T-helper 1 cell treated with Interleukin-12 subunit alpha and Interleukin-12 subunit beta and Interleukin-4 antibody, amounts not matched to agents 30 μg/mL and 1 μg/mL, for 36 hours (primary cell): ENCODE results near the gene UBE2U.

Experiments used
- H3K27ac Mint-ChIP-seq: one replicate; pipeline ENCODE4 v1.8.0; 2021; ENCODE audit warnings: mild to moderate bottlenecking, mixed read lengths
- H3K27me3 Mint-ChIP-seq: one replicate; pipeline ENCODE4 v1.8.0; 2021; ENCODE audit warnings: low read depth, mixed read lengths
- H3K36me3 Mint-ChIP-seq: one replicate; pipeline ENCODE4 v1.8.0; 2021; ENCODE audit warnings: low read depth, mixed read lengths
- H3K4me1 Mint-ChIP-seq: one replicate; pipeline ENCODE4 v1.8.0; 2021; ENCODE audit warnings: low read depth, mixed read lengths
- H3K4me3 Mint-ChIP-seq: one replicate; pipeline ENCODE4 v1.8.0; 2021; ENCODE audit warnings: mild to moderate bottlenecking, moderate library complexity, mixed read lengths
- H3K9me3 Mint-ChIP-seq: one replicate; pipeline ENCODE4 v1.8.0; 2021; ENCODE audit warnings: mixed read lengths

UBE2U gene

DNA sequence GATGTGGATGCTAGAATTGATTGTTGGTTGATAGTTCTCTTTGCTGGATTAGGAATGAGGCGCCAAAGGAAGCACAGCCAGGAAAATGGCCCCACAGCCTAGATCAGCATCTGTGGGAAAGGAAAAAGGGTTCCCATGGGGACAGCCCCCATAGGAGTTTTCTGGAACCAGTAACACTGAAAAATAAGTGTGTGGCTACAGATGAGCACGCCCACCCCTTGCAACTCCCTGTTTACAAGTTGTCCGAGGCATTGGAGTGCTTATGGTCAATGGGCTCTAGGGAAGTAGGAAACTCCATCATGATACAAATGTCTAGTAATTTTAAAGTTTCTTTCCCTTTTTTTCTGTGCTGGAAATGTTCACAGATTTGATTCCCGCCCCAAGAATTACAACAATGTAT, 23.8 kb upstream of the UBE2U start:
- Mint-ChIP-seq H3K4me1 (no peaks in the 10 kb centered on the region), H3K4me3 (no peak overlapping the region), H3K27me3 (peaks cover 4% of the 10 kb centered on the region), H3K36me3 (no peaks in the 10 kb centered on the region), H3K9me3 (no peaks in the 10 kb centered on the region), H3K27ac (no peak overlapping the region)

GRCh38 chr1:64182207-64182606, 21.2 kb upstream of the UBE2U start:
- Mint-ChIP-seq H3K9me3 (no peaks in the 10 kb centered on the region), H3K27ac (no peak overlapping the region), H3K27me3 (peaks cover 4% of the 10 kb centered on the region), H3K4me1 (no peaks in the 10 kb centered on the region), H3K4me3 (no peak overlapping the region), H3K36me3 (no peaks in the 10 kb centered on the region)

- H3K4me1 Mint-ChIP-seq: no peaks in the 10 kb centered on the region
- no peak overlapping the region for H3K4me3 Mint-ChIP-seq
- no peaks in the 10 kb centered on the region for H3K36me3 Mint-ChIP-seq
- no peak overlapping the region for H3K27ac Mint-ChIP-seq
- H3K27me3 Mint-ChIP-seq: peaks cover 4% of the 10 kb centered on the region
- no peaks in the 10 kb centered on the region for H3K9me3 Mint-ChIP-seq
Observed at GRCh38 chr1:64183395-64184002, 19.9 kb upstream of the UBE2U start.

DNA sequence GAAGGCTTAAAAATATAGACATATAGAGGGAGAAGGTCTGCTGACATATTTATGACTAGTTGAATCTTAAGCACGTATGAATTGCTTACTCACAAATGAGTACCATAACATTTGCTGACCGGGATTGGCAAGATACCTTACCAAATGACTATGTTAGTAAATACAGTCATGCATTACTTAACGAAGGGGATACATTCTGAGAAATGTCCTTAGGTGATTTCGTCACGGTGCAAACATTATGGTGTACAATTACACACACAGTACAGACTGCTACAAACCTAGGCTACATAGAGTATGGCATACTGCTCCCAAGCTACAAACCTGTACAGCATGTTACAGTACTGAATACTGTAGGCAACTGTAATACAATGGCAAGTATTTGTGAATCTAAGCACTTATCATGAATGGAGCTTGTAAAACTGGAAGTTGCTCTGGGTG, 19.4 kb upstream of the UBE2U start:
- Mint-ChIP-seq H3K9me3 (no peaks in the 10 kb centered on the region), H3K27ac (no peak overlapping the region), H3K4me3 (no peak overlapping the region), H3K36me3 (no peaks in the 10 kb centered on the region), H3K27me3 (peaks cover 4% of the 10 kb centered on the region), H3K4me1 (no peaks in the 10 kb centered on the region)

GRCh38 chr1:64186138-64186897, 17.1 kb upstream of the UBE2U start:
- H3K4me1 Mint-ChIP-seq: no peaks in the 10 kb centered on the region
- H3K27me3 Mint-ChIP-seq: peaks cover 4% of the 10 kb centered on the region
- H3K27ac Mint-ChIP-seq: no peak overlapping the region
- no peaks in the 10 kb centered on the region for H3K9me3 Mint-ChIP-seq
- H3K36me3 Mint-ChIP-seq: no peaks in the 10 kb centered on the region
- H3K4me3 Mint-ChIP-seq: no peak overlapping the region

DNA sequence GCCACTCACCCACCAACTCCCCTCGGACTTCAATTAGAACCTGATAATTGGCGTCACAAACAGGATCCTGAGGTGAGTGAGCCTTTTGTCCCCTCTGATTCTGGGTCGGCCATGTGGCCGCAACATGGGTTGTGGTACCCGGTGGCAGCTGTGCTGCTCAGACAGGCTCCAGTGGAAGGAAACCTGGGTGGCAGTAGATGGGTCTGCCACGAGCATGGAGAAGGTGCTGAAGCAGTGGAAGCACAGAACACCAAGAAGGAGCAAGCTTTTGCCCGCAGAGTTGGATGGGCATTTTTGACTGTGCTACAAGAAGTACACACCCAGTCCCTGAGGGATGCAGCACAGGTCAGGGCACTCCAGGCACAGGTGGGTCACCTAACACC, 16.5 kb upstream of the UBE2U start:
- Mint-ChIP-seq H3K4me3 (no peak overlapping the region), H3K27ac (no peak overlapping the region), H3K9me3 (no peaks in the 10 kb centered on the region), H3K36me3 (no peaks in the 10 kb centered on the region), H3K27me3 (peaks cover 4% of the 10 kb centered on the region), H3K4me1 (no peaks in the 10 kb centered on the region)

DNA sequence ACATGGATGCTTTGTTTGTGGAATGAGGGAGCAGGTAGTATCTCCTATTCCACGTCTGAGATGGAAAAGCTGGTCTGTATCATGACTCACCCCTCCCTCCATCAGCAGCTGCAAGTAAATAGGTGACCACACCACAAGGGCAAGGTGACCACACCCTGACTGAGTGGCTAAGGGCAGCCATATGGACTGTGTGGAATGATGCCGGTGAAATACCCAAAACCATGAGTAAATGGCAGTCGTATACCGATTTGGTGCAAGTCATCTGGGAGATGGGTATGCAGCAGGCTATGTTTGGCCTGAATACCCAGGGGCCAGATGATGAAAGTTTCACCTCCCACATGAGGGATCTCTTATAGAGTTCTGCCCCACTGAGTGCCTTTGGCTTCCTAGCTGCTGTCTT, 15.8 kb upstream of the UBE2U start:
- H3K27ac Mint-ChIP-seq: no peak overlapping the region
- no peaks in the 10 kb centered on the region for H3K36me3 Mint-ChIP-seq
- no peaks in the 10 kb centered on the region for H3K27me3 Mint-ChIP-seq
- no peaks in the 10 kb centered on the region for H3K4me1 Mint-ChIP-seq
- H3K9me3 Mint-ChIP-seq: no peaks in the 10 kb centered on the region
- no peak overlapping the region for H3K4me3 Mint-ChIP-seq

GRCh38 chr1:64192290-64192689, 11.1 kb upstream of the UBE2U start:
- H3K4me3 Mint-ChIP-seq: no peak overlapping the region
- no peaks in the 10 kb centered on the region for H3K4me1 Mint-ChIP-seq
- H3K27ac Mint-ChIP-seq: no peak overlapping the region
- H3K27me3 Mint-ChIP-seq: no peaks in the 10 kb centered on the region
- H3K36me3 Mint-ChIP-seq: no peaks in the 10 kb centered on the region
- H3K9me3 Mint-ChIP-seq: no peaks in the 10 kb centered on the region

DNA sequence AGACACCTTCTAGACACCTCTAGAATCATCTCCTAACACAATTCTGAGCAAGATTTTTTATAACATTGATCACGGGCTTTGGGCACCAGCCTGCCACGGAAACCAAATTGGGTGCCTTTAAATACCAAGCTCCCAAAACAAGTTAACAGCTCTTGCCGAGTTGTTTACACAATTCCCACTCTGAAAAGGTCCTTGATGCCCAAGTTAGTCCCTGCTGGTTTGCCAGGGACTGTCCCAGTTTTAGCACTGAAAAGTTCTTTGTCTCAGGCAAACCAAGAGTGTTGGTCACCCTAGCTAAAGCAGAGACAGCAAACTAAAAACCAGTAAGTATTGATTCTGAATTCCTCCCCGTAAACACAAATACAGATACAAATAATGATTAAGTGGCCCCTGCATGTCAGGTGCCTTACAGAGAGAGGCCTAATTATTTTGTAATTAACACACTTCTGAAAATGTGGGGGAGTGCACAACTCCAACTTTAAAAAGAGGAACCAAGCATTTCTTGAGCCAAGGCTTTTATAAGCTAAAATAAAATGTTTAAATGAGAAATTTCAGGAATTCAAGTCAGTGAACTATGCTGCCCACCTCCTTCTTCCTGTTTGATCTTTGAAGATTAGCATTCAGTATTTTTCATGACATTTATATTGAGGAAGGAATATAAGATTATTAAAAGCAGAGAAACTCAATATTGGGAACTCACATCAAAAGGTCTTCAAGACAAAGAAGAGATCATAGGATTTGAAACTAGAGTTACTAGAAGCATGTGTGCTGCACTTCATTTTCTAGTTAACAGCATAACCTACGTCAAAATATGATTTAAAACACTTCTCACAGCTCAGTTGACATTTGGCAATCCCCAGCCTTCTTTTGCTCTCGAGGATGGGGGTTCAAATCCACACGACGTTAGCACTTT, 9.0 kb upstream of the UBE2U start:
- H3K4me3 Mint-ChIP-seq: no peak overlapping the region
- no peaks in the 10 kb centered on the region for H3K27me3 Mint-ChIP-seq
- H3K9me3 Mint-ChIP-seq: no peaks in the 10 kb centered on the region
- no peak overlapping the region for H3K27ac Mint-ChIP-seq
- no peaks in the 10 kb centered on the region for H3K36me3 Mint-ChIP-seq
- no peaks in the 10 kb centered on the region for H3K4me1 Mint-ChIP-seq

DNA sequence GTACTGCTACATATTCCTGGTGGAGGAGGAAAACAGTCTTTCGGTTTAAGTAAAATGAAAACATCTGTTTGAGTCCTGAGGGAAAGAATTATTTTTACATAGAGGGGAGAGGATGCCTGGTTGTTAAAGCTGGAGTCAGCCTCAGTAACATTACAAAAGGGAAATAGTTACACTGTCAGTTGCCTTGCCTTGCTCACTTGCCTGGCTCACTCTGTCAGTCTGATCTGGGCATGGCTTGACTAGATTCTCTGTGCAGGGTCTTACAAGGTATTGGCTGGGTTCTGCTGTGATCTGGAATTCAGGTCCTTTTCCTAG, 8.4 kb upstream of the UBE2U start:
- Mint-ChIP-seq H3K9me3 (no peaks in the 10 kb centered on the region), H3K27ac (no peak overlapping the region), H3K27me3 (no peaks in the 10 kb centered on the region), H3K4me3 (no peak overlapping the region), H3K4me1 (no peaks in the 10 kb centered on the region), H3K36me3 (no peaks in the 10 kb centered on the region)

GRCh38 chr1:64196074-64196870, 7.2 kb upstream of the UBE2U start:
- Mint-ChIP-seq H3K4me3 (no peak overlapping the region), H3K4me1 (no peaks in the 10 kb centered on the region), H3K27me3 (no peaks in the 10 kb centered on the region), H3K9me3 (no peaks in the 10 kb centered on the region), H3K27ac (no peak overlapping the region), H3K36me3 (no peaks in the 10 kb centered on the region)

GRCh38 chr1:64197076-64197475, 6.3 kb upstream of the UBE2U start:
- Mint-ChIP-seq H3K9me3 (no peaks in the 10 kb centered on the region), H3K27ac (no peak overlapping the region), H3K4me1 (no peaks in the 10 kb centered on the region)

DNA sequence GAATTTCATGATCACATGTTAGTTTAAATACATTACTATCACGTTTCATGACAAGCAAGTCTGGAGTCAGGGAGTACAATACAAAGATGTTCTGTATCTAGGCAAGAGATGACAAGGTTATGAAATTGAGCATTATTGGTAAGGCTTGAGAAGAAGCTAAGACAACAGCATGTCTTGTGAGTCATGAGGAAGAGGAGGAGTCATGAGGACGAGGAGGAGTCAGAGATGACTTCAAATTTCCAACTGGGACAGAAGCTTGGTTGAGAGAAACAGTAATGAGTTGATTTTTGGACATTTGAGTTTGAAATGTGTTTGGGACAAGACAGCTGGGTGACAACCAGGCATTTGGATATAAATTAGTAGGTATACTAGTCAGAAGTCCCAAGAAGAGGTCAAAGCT, 4.3 kb upstream of the UBE2U start:
- H3K27me3 Mint-ChIP-seq: no peaks in the 10 kb centered on the region
- H3K27ac Mint-ChIP-seq: no peak overlapping the region
- H3K4me3 Mint-ChIP-seq: no peak overlapping the region
- no peaks in the 10 kb centered on the region for H3K9me3 Mint-ChIP-seq
- no peaks in the 10 kb centered on the region for H3K4me1 Mint-ChIP-seq
- no peaks in the 10 kb centered on the region for H3K36me3 Mint-ChIP-seq

More at GRCh38 chr1:64197076-64197475, 6.3 kb upstream of the UBE2U start:
- H3K36me3 Mint-ChIP-seq: no peaks in the 10 kb centered on the region
- H3K4me3 Mint-ChIP-seq: no peak overlapping the region
- H3K27me3 Mint-ChIP-seq: no peaks in the 10 kb centered on the region

- Mint-ChIP-seq H3K4me1 (no peaks in the 10 kb centered on the region), H3K27me3 (no peaks in the 10 kb centered on the region), H3K4me3 (no peak overlapping the region), H3K9me3 (no peaks in the 10 kb centered on the region), H3K36me3 (no peaks in the 10 kb centered on the region), H3K27ac (no peak overlapping the region)
Observed at GRCh38 chr1:64200064-64200463, 3.4 kb upstream of the UBE2U start.
